Ovary (tissue), 9 donors: ENCODE measurements around the gene PALM2AKAP2. TPM values are rescaled to one million over a fixed set of nuclear protein-coding genes. Genes with fewer than 3 reads are reported as not detected.
"Not testable (repeated sequence)": the region's sequence is repeated elsewhere in the genome, so short reads cannot be mapped to it uniquely, and the experiment has no call there.

ENCODE experiments used
- DNase-seq, 5 donors: peaks; one replicate each; pipeline ENCODE4 v3.0.0-alpha.2; 2019 to 2020
- H3K27ac ChIP-seq, 2 donors: fragments of 200-600 bp; one replicate each; pipeline versions ENCODE4 v1.5.1 to v1.8.0; 2019 to 2022
- H3K27me3 ChIP-seq: fragments of 200-600 bp; one replicate; pipeline ENCODE4 v1.8.0; 2022
- H3K36me3 ChIP-seq: fragments of 200-600 bp; sonication (generic); one replicate; pipeline ENCODE4 v1.5.1; 2019
- H3K4me1 ChIP-seq: one replicate; pipeline ENCODE4 v1.8.1; 2013; ENCODE audit warnings: mild to moderate bottlenecking, moderate library complexity; ENCODE audit not compliant: insufficient read depth
- H3K4me3 ChIP-seq: fragments of 200-600 bp; sonication (generic); one replicate; pipeline ENCODE4 v1.5.1; 2017
- H3K9me3 ChIP-seq, 2 donors: fragments of 200-600 bp in 1 of 2; sonication (generic) in 1 of 2; one replicate each; pipeline versions ENCODE4 v1.5.1 to v1.8.1; 2013 to 2019; ENCODE audit warnings: mild to moderate bottlenecking in 1 of 2, moderate library complexity in 1 of 2
- EP300 ChIP-seq: sonication (generic); formaldehyde crosslinking; IDR thresholded peaks from one replicate; pipeline ENCODE4 v1.6.1; 2017; ENCODE audit warnings: antibody characterized with exemption
- POLR2A ChIP-seq: fragments of 450-650 bp; IDR thresholded peaks from one replicate; pipeline ENCODE4 v1.6.1; 2017; ENCODE audit warnings: antibody characterized with exemption, mild to moderate bottlenecking, moderate library complexity
- WGBS, 3 donors: extraction: QIAGEN DNeasy Blood & Tissue Kit in 1 of 3; methylation state at CpG; one replicate each; pipeline versions ENCODE4 v1.1.5 to v1.1.7; 2013 to 2017; 5-methylcytosine and 5-hydroxymethylcytosine counted together
- intact Hi-C, 4 donors: fragments of 100-400 bp; cut with DNase I; formaldehyde crosslinking; loops; one replicate each; pipeline versions ENCODE4 v1.11.0 to v1.15.1; 2022 to 2023
- polyA plus RNA-seq, 2 donors: library from polyadenylated mRNA; stranded (reverse); fragments of 200-250 nt in 1 of 2; fragments of 350-450 nt in 1 of 2; fragmentation: Illumina TruSeq in 1 of 2; extraction: RNeasy Lipid Tissue Mini Kit (QIAGEN cat#74804) in 1 of 2; gene quantifications; one replicate each; pipeline ENCODE4 v1.2.3, GENCODE V29; 2013 to 2014
- total RNA-seq, 7 donors: library from RNA; depleted of rRNA in 2 of 7; stranded (reverse); fragments of >200 nt in 2 of 7; fragmentation: NEBNext Ultra II Directional in 3 of 7; extraction: Animal tissue kit (Norgen Biotek cat#: 25700) in 3 of 7; gene quantifications; one replicate each; pipeline versions ENCODE4 v1.1.0 to v1.2.4, GENCODE V29; 2016 to 2023
- TF ChIP-seq, protein P1 (sequence below), 3 donors: fragments of 450-650 bp in 2 of 3; fragments of 200-600 bp in 1 of 3; IDR thresholded peaks; one replicate each; pipeline versions ENCODE4 v1.5.1 to v1.8.0; 2016 to 2022; ENCODE audit warnings: antibody characterized with exemption in 3 of 3, mild to moderate bottlenecking in 1 of 3
- donor health status: DM: no; HTN: no; CAD: no; lungs with moderate emphysema.
- donor health status: DM: no; HTN: no; CAD: no.
- donor health status: Bipolar disorder and iron deficiency.
- donor health status: DM: yes; HTN: yes; CAD: no.
- donor health status: DM: no; HTN: no; CAD: no.
- donor health status: DM: yes; HTN: yes; CAD: no.

PALM2AKAP2 gene
- total and polyA plus RNA-seq, 9 donors: 1.7 to 9.6 (median 3.5) TPM

DNA sequence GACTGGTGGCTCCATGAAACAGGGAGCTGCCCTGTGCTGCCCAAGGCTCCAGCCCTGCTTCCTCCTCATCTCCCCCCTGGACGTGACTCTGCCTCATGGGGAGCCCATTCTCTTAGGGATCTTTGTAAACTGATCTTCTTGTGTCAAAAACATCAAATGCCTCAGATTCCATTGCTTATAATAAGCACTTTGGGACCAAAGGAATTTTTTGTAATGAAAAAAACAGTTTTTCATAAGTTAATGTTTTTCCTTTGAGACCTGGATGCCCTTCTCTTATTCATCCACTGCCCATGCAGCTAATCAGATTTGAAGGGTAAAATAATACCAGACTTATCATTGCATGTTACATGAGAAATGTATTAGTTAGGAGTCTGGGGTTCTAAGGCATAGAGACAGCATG, 41.7 kb downstream of the PALM2AKAP2 start:
- DNase-seq: no peak
- no peaks in the 10 kb centered on the region for H3K36me3 ChIP-seq
- TF ChIP-seq EP300: no peak
- no peak for TF ChIP-seq POLR2A
- TF ChIP-seq, protein P1, sequence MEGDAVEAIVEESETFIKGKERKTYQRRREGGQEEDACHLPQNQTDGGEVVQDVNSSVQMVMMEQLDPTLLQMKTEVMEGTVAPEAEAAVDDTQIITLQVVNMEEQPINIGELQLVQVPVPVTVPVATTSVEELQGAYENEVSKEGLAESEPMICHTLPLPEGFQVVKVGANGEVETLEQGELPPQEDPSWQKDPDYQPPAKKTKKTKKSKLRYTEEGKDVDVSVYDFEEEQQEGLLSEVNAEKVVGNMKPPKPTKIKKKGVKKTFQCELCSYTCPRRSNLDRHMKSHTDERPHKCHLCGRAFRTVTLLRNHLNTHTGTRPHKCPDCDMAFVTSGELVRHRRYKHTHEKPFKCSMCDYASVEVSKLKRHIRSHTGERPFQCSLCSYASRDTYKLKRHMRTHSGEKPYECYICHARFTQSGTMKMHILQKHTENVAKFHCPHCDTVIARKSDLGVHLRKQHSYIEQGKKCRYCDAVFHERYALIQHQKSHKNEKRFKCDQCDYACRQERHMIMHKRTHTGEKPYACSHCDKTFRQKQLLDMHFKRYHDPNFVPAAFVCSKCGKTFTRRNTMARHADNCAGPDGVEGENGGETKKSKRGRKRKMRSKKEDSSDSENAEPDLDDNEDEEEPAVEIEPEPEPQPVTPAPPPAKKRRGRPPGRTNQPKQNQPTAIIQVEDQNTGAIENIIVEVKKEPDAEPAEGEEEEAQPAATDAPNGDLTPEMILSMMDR (IDR thresholded peaks at IDR 0.05): no peak
- 31 to 42% (median 38%) methylated on average over 1 of the region's 1 CpG for WGBS, 3 donors
- intact Hi-C loops: no loop called here
- no peaks in the 10 kb centered on the region for H3K9me3 ChIP-seq
- H3K4me3 ChIP-seq: no peak overlapping the region
- no peaks in the 10 kb centered on the region for H3K27me3 ChIP-seq
- H3K4me1 ChIP-seq: peaks cover 4% of the 10 kb centered on the region
- no peak overlapping the region for H3K27ac ChIP-seq

DNA sequence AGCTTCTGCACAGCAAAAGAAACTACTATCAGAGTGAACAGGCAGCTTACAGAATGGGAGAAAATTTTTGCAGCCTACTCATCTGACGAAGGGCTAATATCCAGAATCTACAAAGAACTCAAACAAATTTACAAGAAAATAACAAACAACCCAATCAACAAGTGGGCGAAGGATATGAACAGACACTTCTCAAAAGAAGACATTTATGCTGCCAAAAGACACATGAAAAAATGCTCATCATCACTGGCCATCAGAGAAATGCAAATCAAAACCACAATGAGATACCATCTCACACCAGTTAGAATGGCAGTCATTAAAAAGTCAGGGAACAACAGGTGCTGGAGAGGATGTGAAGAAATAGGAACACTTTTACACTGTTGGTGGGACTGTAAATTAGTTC, 45.4 kb downstream of the PALM2AKAP2 start:
- H3K36me3 ChIP-seq, H3K4me3 ChIP-seq, DNase-seq, H3K27me3 ChIP-seq, H3K9me3 ChIP-seq, intact Hi-C loops, H3K27ac ChIP-seq, H3K4me1 ChIP-seq: not testable (repeated sequence)
- WGBS, 3 donors: 65 to 91% (median 75%) methylated on average over 2 of the region's 2 CpGs

DNA sequence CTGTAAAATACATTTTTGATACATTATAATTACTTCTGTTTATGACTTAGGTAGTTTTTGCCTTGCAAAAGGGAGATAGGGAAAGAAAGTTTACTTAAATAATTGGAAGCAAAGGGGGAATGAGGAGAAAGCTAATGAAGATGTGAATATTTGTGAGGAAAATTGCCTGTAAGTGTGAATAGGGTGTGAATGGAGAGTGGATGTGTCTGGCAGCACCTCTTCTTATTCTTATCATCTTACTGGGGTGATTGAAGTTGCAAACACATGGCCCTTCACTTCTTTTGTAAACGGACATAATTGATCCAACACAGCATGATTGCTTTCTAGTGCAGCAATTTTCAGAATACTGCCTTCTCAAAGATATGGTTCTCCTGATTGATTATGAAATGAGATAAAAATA, 46.6 kb downstream of the PALM2AKAP2 start:
- no peaks in the 10 kb centered on the region for H3K9me3 ChIP-seq
- H3K27me3 ChIP-seq: no peaks in the 10 kb centered on the region
- WGBS, 3 donors: 87 to 94% (median 92%) methylated on average over 1 of the region's 1 CpG
- no peak overlapping the region for H3K27ac ChIP-seq
- intact Hi-C loops: no loop called here
- no peak for DNase-seq
- no peak for TF ChIP-seq EP300
- TF ChIP-seq POLR2A: no peak
- TF ChIP-seq, protein P1 (IDR thresholded peaks at IDR 0.05): no peak
- no peaks in the 10 kb centered on the region for H3K36me3 ChIP-seq
- no peak overlapping the region for H3K4me3 ChIP-seq
- peaks cover 3% of the 10 kb centered on the region for H3K4me1 ChIP-seq

DNA sequence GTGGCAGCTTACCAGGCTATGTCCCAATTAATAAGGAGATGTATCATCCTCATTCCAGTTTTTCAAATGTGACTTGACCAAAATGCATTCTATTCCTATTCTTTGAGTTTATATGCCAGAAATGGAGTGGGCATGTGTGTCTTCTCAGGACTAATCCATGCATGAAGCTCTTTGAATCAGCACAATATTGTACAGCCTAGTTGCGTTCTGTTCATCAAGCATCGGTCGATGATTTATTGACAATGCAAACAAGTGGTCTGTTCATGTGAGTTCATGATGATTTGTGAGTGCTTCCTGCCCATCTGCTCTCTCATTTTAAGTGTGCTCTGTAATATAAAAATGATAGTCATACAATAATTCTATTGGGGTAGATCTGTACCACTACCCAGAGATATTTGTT, 48.3 kb downstream of the PALM2AKAP2 start:
- no peaks in the 10 kb centered on the region for H3K27me3 ChIP-seq
- H3K27ac ChIP-seq: no peak overlapping the region
- 91 to 95% (median 95%) methylated on average over 3 of the region's 3 CpGs for WGBS, 3 donors
- no peak overlapping the region for H3K4me3 ChIP-seq
- TF ChIP-seq EP300: no peak
- TF ChIP-seq POLR2A: no peak
- DNase-seq: no peak
- H3K4me1 ChIP-seq: peaks cover 4% of the 10 kb centered on the region
- H3K36me3 ChIP-seq: no peaks in the 10 kb centered on the region
- intact Hi-C loops: no loop called here
- H3K9me3 ChIP-seq: no peaks in the 10 kb centered on the region
